Measurements from ENCODE around the gene MAMDC4.

Gene MAMDC4

GRCh38 chr9:136902259-136902821 lies 50.2 kb downstream of the MAMDC4 start:
- DNase-seq (ENCODE audit: low read depth in 1 of 2, low spot score in 1 of 2): no peak
- Histone ChIP-seq H3K4me3 (replicated peaks; ENCODE audit: insufficient read depth, low read length) (no peak overlapping the region), H3K27me3 (ENCODE audit: insufficient read depth, poor library complexity, severe bottlenecking) (no peaks in the 10 kb centered on the region), H3K27ac (replicated peaks) (no peak overlapping the region)
- TF ChIP-seq, protein P1, sequence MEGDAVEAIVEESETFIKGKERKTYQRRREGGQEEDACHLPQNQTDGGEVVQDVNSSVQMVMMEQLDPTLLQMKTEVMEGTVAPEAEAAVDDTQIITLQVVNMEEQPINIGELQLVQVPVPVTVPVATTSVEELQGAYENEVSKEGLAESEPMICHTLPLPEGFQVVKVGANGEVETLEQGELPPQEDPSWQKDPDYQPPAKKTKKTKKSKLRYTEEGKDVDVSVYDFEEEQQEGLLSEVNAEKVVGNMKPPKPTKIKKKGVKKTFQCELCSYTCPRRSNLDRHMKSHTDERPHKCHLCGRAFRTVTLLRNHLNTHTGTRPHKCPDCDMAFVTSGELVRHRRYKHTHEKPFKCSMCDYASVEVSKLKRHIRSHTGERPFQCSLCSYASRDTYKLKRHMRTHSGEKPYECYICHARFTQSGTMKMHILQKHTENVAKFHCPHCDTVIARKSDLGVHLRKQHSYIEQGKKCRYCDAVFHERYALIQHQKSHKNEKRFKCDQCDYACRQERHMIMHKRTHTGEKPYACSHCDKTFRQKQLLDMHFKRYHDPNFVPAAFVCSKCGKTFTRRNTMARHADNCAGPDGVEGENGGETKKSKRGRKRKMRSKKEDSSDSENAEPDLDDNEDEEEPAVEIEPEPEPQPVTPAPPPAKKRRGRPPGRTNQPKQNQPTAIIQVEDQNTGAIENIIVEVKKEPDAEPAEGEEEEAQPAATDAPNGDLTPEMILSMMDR (IDR thresholded peaks at IDR 0.05; ENCODE audit: insufficient read depth, low read length): no peak
- TF ChIP-seq SPI1 (IDR thresholded peaks at IDR 0.05; ENCODE audit: borderline replicate concordance, low read depth) (no peak), GABPA (IDR thresholded peaks at IDR 0.05; ENCODE audit: low read depth) (no peak), POLR2AphosphoS5 (IDR thresholded peaks at IDR 0.05; ENCODE audit: low read depth) (no peak)
- TF ChIP-seq, protein P2, sequence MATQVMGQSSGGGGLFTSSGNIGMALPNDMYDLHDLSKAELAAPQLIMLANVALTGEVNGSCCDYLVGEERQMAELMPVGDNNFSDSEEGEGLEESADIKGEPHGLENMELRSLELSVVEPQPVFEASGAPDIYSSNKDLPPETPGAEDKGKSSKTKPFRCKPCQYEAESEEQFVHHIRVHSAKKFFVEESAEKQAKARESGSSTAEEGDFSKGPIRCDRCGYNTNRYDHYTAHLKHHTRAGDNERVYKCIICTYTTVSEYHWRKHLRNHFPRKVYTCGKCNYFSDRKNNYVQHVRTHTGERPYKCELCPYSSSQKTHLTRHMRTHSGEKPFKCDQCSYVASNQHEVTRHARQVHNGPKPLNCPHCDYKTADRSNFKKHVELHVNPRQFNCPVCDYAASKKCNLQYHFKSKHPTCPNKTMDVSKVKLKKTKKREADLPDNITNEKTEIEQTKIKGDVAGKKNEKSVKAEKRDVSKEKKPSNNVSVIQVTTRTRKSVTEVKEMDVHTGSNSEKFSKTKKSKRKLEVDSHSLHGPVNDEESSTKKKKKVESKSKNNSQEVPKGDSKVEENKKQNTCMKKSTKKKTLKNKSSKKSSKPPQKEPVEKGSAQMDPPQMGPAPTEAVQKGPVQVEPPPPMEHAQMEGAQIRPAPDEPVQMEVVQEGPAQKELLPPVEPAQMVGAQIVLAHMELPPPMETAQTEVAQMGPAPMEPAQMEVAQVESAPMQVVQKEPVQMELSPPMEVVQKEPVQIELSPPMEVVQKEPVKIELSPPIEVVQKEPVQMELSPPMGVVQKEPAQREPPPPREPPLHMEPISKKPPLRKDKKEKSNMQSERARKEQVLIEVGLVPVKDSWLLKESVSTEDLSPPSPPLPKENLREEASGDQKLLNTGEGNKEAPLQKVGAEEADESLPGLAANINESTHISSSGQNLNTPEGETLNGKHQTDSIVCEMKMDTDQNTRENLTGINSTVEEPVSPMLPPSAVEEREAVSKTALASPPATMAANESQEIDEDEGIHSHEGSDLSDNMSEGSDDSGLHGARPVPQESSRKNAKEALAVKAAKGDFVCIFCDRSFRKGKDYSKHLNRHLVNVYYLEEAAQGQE (IDR thresholded peaks at IDR 0.05; ENCODE audit: insufficient replicate concordance, low read depth): no peak

DNA sequence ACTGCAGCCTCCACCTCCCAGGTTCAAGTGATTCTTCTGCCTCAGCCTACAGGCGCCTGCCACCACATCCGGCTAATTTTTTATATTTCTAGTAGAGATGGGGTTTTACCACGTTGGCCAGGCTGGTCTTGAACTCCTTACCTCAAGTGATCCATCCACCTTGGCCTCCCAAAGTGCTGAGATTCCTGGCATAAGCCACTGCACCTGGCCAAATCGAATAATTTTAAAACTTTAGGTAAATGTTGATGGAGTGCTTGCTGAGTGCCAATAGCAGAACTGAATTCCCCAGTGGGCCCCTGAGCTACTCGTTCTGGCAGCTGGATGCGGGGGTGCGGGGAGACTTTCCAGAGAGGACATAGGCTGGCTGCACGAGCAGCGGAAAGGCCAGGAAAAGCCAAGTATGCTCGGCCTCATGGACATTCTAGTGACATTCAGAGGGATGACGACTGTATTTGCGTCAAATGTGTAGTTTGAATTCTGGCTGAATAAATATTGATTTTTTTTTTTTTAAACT lies 51.0 kb downstream of the MAMDC4 start:
- TF ChIP-seq, protein P2 (IDR thresholded peaks at IDR 0.05; ENCODE audit: insufficient replicate concordance, low read depth): no peak
- TF ChIP-seq POLR2AphosphoS5 (IDR thresholded peaks at IDR 0.05; ENCODE audit: low read depth) (no peak), SPI1 (IDR thresholded peaks at IDR 0.05; ENCODE audit: borderline replicate concordance, low read depth) (no peak), GABPA (IDR thresholded peaks at IDR 0.05; ENCODE audit: low read depth) (no peak)
- TF ChIP-seq, protein P1 (IDR thresholded peaks at IDR 0.05; ENCODE audit: insufficient read depth, low read length): no peak
- no peaks in the 10 kb centered on the region for H3K27me3 ChIP-seq (ENCODE audit: insufficient read depth, poor library complexity, severe bottlenecking)
- DNase-seq (ENCODE audit: low read depth in 1 of 2, low spot score in 1 of 2): no peak
- no peak overlapping the region for H3K27ac ChIP-seq (replicated peaks)
- no peak overlapping the region for H3K4me3 ChIP-seq (replicated peaks; ENCODE audit: insufficient read depth, low read length)

- no peak overlapping the region for H3K4me3 ChIP-seq (replicated peaks; ENCODE audit: insufficient read depth, low read length)
- H3K27ac ChIP-seq (replicated peaks): no peak overlapping the region
- DNase-seq (ENCODE audit: low read depth in 1 of 2, low spot score in 1 of 2): no peak
- no peaks in the 10 kb centered on the region for H3K27me3 ChIP-seq (ENCODE audit: insufficient read depth, poor library complexity, severe bottlenecking)
- no peak for TF ChIP-seq POLR2AphosphoS5 (IDR thresholded peaks at IDR 0.05; ENCODE audit: low read depth)
- no peak for TF ChIP-seq SPI1 (IDR thresholded peaks at IDR 0.05; ENCODE audit: borderline replicate concordance, low read depth)
- TF ChIP-seq GABPA (IDR thresholded peaks at IDR 0.05; ENCODE audit: low read depth): no peak
- TF ChIP-seq, protein P1 (IDR thresholded peaks at IDR 0.05; ENCODE audit: insufficient read depth, low read length): no peak
- TF ChIP-seq, protein P2 (IDR thresholded peaks at IDR 0.05; ENCODE audit: insufficient replicate concordance, low read depth): no peak
Measured at GRCh38 chr9:136906266-136906665, 54.1 kb downstream of the MAMDC4 start.
